T-helper 17 cell (primary cell): ENCODE data around the gene RGS1. TPM values are rescaled to one million over a fixed set of nuclear protein-coding genes. Genes with fewer than 3 reads are reported as not detected.
A peak's percentile ranks its signal among the peaks of the same experiment; 100 is the strongest.

Experiments used
- ATAC-seq: fragments of 150-1000 bp; cut with Tn5 transposase; 2 replicates; pipeline ENCODE4 v1.10.0; 2021; ENCODE audit warnings: mild to moderate bottlenecking, moderate library complexity
- DNase-seq, 3 donors: peaks; one replicate each; pipeline versions ENCODE4 v3.0.0 to v3.0.0-alpha.2; 2020 to 2021
- H3K9me3 ChIP-seq: one replicate; pipeline ENCODE4 v1.7.0; 2013; ENCODE audit warnings: low read length, mild to moderate bottlenecking; ENCODE audit not compliant: control insufficient read depth, poor library complexity, severe bottlenecking
- H3K27ac Mint-ChIP-seq: one replicate; pipeline ENCODE4 v1.8.0; 2022; ENCODE audit warnings: mild to moderate bottlenecking, moderate library complexity, mixed read lengths
- H3K27me3 Mint-ChIP-seq: one replicate; pipeline ENCODE4 v1.8.0; 2022; ENCODE audit warnings: mixed read lengths
- H3K36me3 Mint-ChIP-seq: one replicate; pipeline ENCODE4 v1.8.0; 2022; ENCODE audit warnings: low read depth, mixed read lengths
- H3K4me1 Mint-ChIP-seq: one replicate; pipeline ENCODE4 v1.8.0; 2022; ENCODE audit warnings: mild to moderate bottlenecking, mixed read lengths
- H3K4me3 Mint-ChIP-seq: one replicate; pipeline ENCODE4 v1.8.0; 2022; ENCODE audit warnings: mild to moderate bottlenecking, moderate library complexity, mixed read lengths
- total RNA-seq, 4 donors: library from RNA in 2 of 4; stranded (reverse) in 2 of 4; gene quantifications; one replicate each; pipeline ENCODE4 v1.2.3 and lab custom pipeline; 2022 to 2026

Gene RGS1
- total RNA-seq, 2 donors from 2014 or later, result 387 to 736 TPM

GRCh38 chr1:192561301-192561700 lies 14.3 kb upstream of the RGS1 start:
- peaks cover 20% of the 10 kb centered on the region for H3K4me1 Mint-ChIP-seq
- H3K27ac Mint-ChIP-seq, result no peak overlapping the region
- no peak for DNase-seq

GRCh38 chr1:192563129-192563528 lies 12.4 kb upstream of the RGS1 start:
- peaks cover 21% of the 10 kb centered on the region for H3K4me1 Mint-ChIP-seq
- no peak for DNase-seq
- no peaks in the 10 kb centered on the region for H3K36me3 Mint-ChIP-seq
- no peaks in the 10 kb centered on the region for H3K27me3 Mint-ChIP-seq
- no peak overlapping the region for H3K4me3 Mint-ChIP-seq
- no peak for ATAC-seq
- H3K9me3 ChIP-seq, result no peaks in the 10 kb centered on the region
- H3K27ac Mint-ChIP-seq, result peak overlapping the region; percentile 32

More at GRCh38 chr1:192561301-192561700, 14.3 kb upstream of the RGS1 start:
- Mint-ChIP-seq H3K4me3 (no peak overlapping the region), H3K27me3 (no peaks in the 10 kb centered on the region), H3K36me3 (no peaks in the 10 kb centered on the region)
- H3K9me3 ChIP-seq, result no peaks in the 10 kb centered on the region
- ATAC-seq, result no peak

- no peaks in the 10 kb centered on the region for H3K36me3 Mint-ChIP-seq
- no peaks in the 10 kb centered on the region for H3K27me3 Mint-ChIP-seq
- no peak overlapping the region for H3K27ac Mint-ChIP-seq
Observed at GRCh38 chr1:192564099-192564498, 11.5 kb upstream of the RGS1 start.

GRCh38 chr1:192565946-192566345 lies 9.6 kb upstream of the RGS1 start:
- DNase-seq (no peak), ATAC-seq (no peak)
- H3K9me3 ChIP-seq, result no peaks in the 10 kb centered on the region
- no peak overlapping the region for H3K27ac Mint-ChIP-seq
- H3K4me1 Mint-ChIP-seq, result peaks cover 13% of the 10 kb centered on the region
- H3K36me3 Mint-ChIP-seq, result peaks cover 4% of the 10 kb centered on the region
- no peaks in the 10 kb centered on the region for H3K27me3 Mint-ChIP-seq
- no peak overlapping the region for H3K4me3 Mint-ChIP-seq

More at GRCh38 chr1:192564099-192564498, 11.5 kb upstream of the RGS1 start:
- DNase-seq, result no peak
- H3K9me3 ChIP-seq, result no peaks in the 10 kb centered on the region
- Mint-ChIP-seq H3K4me3 (no peak overlapping the region), H3K4me1 (peaks cover 20% of the 10 kb centered on the region)
- ATAC-seq, result no peak

- DNase-seq (no peak), ATAC-seq (no peak)
- no peak overlapping the region for H3K4me3 Mint-ChIP-seq
- H3K36me3 Mint-ChIP-seq, result peaks cover 7% of the 10 kb centered on the region
- peaks cover 18% of the 10 kb centered on the region for H3K4me1 Mint-ChIP-seq
- H3K27ac Mint-ChIP-seq, result peak overlapping the region; percentile 32
- H3K27me3 Mint-ChIP-seq, result no peaks in the 10 kb centered on the region
- H3K9me3 ChIP-seq, result no peaks in the 10 kb centered on the region
Observed at GRCh38 chr1:192566657-192567056, 8.9 kb upstream of the RGS1 start.

- Mint-ChIP-seq H3K4me3 (no peak overlapping the region), H3K4me1 (peaks cover 22% of the 10 kb centered on the region), H3K36me3 (peaks cover 7% of the 10 kb centered on the region), H3K27ac (no peak overlapping the region), H3K27me3 (no peaks in the 10 kb centered on the region)
- H3K9me3 ChIP-seq, result no peaks in the 10 kb centered on the region
- DNase-seq (no peak), ATAC-seq (no peak)
Observed at GRCh38 chr1:192568063-192568462, 7.5 kb upstream of the RGS1 start.

GRCh38 chr1:192571668-192572067 lies 3.9 kb upstream of the RGS1 start:
- H3K4me3 Mint-ChIP-seq, result no peak overlapping the region
- no peaks in the 10 kb centered on the region for H3K27me3 Mint-ChIP-seq
- H3K4me1 Mint-ChIP-seq, result peaks cover 26% of the 10 kb centered on the region
- no peak for ATAC-seq
- H3K27ac Mint-ChIP-seq, result peak overlapping the region; percentile 98
- H3K9me3 ChIP-seq, result no peaks in the 10 kb centered on the region
- peaks cover 7% of the 10 kb centered on the region for H3K36me3 Mint-ChIP-seq
- DNase-seq, result no peak

GRCh38 chr1:192573499-192573898 lies 2.1 kb upstream of the RGS1 start:
- no peak for ATAC-seq
- peak overlapping the region; percentile 98 for H3K27ac Mint-ChIP-seq
- no peak for DNase-seq
- H3K27me3 Mint-ChIP-seq, result no peaks in the 10 kb centered on the region
- H3K36me3 Mint-ChIP-seq, result peaks cover 7% of the 10 kb centered on the region
- H3K9me3 ChIP-seq, result no peaks in the 10 kb centered on the region
- H3K4me1 Mint-ChIP-seq, result peaks cover 30% of the 10 kb centered on the region
- H3K4me3 Mint-ChIP-seq, result no peak overlapping the region

GRCh38 chr1:192574073-192574472 lies 1.5 kb upstream of the RGS1 start:
- no peak overlapping the region for H3K4me3 Mint-ChIP-seq
- H3K9me3 ChIP-seq, result no peaks in the 10 kb centered on the region
- no peaks in the 10 kb centered on the region for H3K27me3 Mint-ChIP-seq
- H3K27ac Mint-ChIP-seq, result peak overlapping the region; percentile 98
- no peak for DNase-seq
- peaks cover 34% of the 10 kb centered on the region for H3K4me1 Mint-ChIP-seq
- peaks cover 7% of the 10 kb centered on the region for H3K36me3 Mint-ChIP-seq
- ATAC-seq, result no peak

- Mint-ChIP-seq H3K4me1 (peaks cover 46% of the 10 kb centered on the region), H3K27ac (peak overlapping the region; percentile 98), H3K27me3 (no peaks in the 10 kb centered on the region), H3K4me3 (peak overlapping the region; percentile 58), H3K36me3 (no peaks in the 10 kb centered on the region)
- DNase-seq (no peak), ATAC-seq (no peak)
- no peaks in the 10 kb centered on the region for H3K9me3 ChIP-seq
Observed at GRCh38 chr1:192576190-192577144, 894 bp downstream of the RGS1 start.

- Mint-ChIP-seq H3K4me3 (peak overlapping the region; percentile 79), H3K4me1 (peaks cover 37% of the 10 kb centered on the region), H3K27me3 (no peaks in the 10 kb centered on the region), H3K36me3 (no peaks in the 10 kb centered on the region), H3K27ac (peak overlapping the region; percentile 98)
- ATAC-seq (no peak), DNase-seq (no peak)
- H3K9me3 ChIP-seq, result no peaks in the 10 kb centered on the region
Observed at GRCh38 chr1:192577145-192578140, 1.9 kb downstream of the RGS1 start.

GRCh38 chr1:192578144-192578909 lies 2.8 kb downstream of the RGS1 start:
- Mint-ChIP-seq H3K27me3 (no peaks in the 10 kb centered on the region), H3K27ac (peak overlapping the region; percentile 98), H3K4me3 (peak overlapping the region; percentile 79), H3K4me1 (peaks cover 35% of the 10 kb centered on the region), H3K36me3 (no peaks in the 10 kb centered on the region)
- DNase-seq (no peak), ATAC-seq (no peak)
- no peaks in the 10 kb centered on the region for H3K9me3 ChIP-seq
